ENCODE measurements around the gene RNF144B.
"Not testable (repeated sequence)": the region's sequence is repeated elsewhere in the genome, so short reads cannot be mapped to it uniquely, and the experiment has no call there.

- not testable (repeated sequence) for TF ChIP-seq CTCF (IDR thresholded peaks at IDR 0.05; ENCODE audit: control extremely low read depth in 1 of 3, insufficient read depth in 1 of 3, low read depth in 1 of 3, low read length in 3 of 3); TAF1 (IDR thresholded peaks at IDR 0.05; ENCODE audit: low read depth, low read length); GTF2F1 (IDR thresholded peaks at IDR 0.05; ENCODE audit: borderline replicate concordance, low read depth, low read length); YY1 (IDR thresholded peaks at IDR 0.05; ENCODE audit: low read depth, low read length); CHD2 (IDR thresholded peaks at IDR 0.05; ENCODE audit: low read length)
Observed at GRCh38 chr6:18398225-18398624, 11.1 kb downstream of the RNF144B start.

Data from H1 (cell line).